ACC112 (cell line): ENCODE measurements around the gene LPP.

Experiments
- H2AFZ ChIP-seq: fragments of 200-600 bp; sonication (generic); one replicate; pipeline ENCODE4 v1.6.0; 2017; ENCODE audit warnings: antibody characterized with exemption, low read length; ENCODE audit not compliant: unreplicated experiment
- H3K27ac ChIP-seq: fragments of 200-600 bp; sonication (generic); 2 replicates; pipeline ENCODE4 v1.5.1; 2014; ENCODE audit warnings: low read depth, mild to moderate bottlenecking, antibody characterized with exemption, low read length, moderate library complexity
- H3K27me3 ChIP-seq: fragments of 200-600 bp; sonication (generic); 2 replicates; pipeline ENCODE4 v1.6.1; 2014; ENCODE audit warnings: mild to moderate bottlenecking, antibody characterized with exemption, low read length, moderate library complexity, mixed read lengths; ENCODE audit not compliant: insufficient read depth
- H3K36me3 ChIP-seq: fragments of 200-600 bp; sonication (generic); 2 replicates; pipeline ENCODE4 v1.6.1; 2016; ENCODE audit warnings: mild to moderate bottlenecking, antibody characterized with exemption, low read length, moderate library complexity, mixed read lengths; ENCODE audit not compliant: insufficient read depth
- H3K4me1 ChIP-seq: fragments of 200-600 bp; sonication (generic); one replicate; pipeline ENCODE4 v1.6.1; 2016; ENCODE audit warnings: low read length, mixed read lengths; ENCODE audit not compliant: insufficient read depth, unreplicated experiment, control insufficient read depth
- H3K4me3 ChIP-seq: fragments of 200-600 bp; sonication (generic); 2 replicates; pipeline ENCODE4 v1.5.1; 2014; ENCODE audit warnings: mild to moderate bottlenecking, low read depth, low read length
- H3K79me2 ChIP-seq: fragments of 200-600 bp; sonication (generic); one replicate; pipeline ENCODE4 v1.6.0; 2016; ENCODE audit warnings: low read length; ENCODE audit not compliant: control insufficient read depth, unreplicated experiment, insufficient read depth

LPP gene

DNA sequence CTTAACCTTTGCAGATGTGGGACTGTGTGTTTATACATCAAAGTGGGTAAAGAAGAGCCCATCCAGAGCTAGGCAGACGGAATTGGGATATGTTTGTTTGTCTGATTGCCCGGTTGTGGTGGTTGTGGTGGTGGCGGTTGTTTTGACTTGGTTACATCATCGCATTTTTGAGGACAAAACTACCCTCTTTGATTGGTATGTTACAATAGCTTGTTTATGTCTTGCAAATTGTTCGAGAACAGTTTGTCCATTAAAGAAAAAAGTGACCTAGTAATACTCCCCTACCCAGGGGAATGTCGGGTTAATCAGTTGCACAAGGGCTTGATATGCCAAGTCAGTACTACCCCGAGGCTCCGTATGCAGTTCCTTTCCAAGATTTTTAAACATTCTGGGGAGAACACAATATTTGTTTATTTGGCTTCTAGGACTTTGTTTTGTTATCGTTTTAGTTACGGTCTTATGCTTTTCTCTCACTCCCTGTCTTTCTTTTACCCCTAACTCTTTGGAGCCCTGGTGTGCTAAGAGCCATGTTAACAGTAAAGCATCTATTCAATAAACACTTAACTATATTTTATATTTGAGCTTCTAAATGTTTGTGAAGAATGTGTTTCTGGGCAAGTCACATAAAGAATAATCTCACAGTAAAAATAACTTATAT lies 315.4 kb downstream of the LPP start:
- H3K27me3 ChIP-seq, result no peaks in the 10 kb centered on the region
- H3K27ac ChIP-seq, result peak overlapping the region; percentile 93
- no peaks in the 10 kb centered on the region for H3K79me2 ChIP-seq
- peaks cover 21% of the 10 kb centered on the region for H3K4me1 ChIP-seq
- H3K4me3 ChIP-seq, result no peak overlapping the region
- peaks cover 12% of the 10 kb centered on the region for H3K36me3 ChIP-seq
- H2AFZ ChIP-seq, result no peak overlapping the region

GRCh38 chr3:188470508-188471130 lies 316.7 kb downstream of the LPP start:
- Histone ChIP-seq H3K27ac (no peak overlapping the region; the same call in 1 of the 2 replicates), H3K4me3 (no peak overlapping the region), H3K79me2 (no peaks in the 10 kb centered on the region), H3K4me1 (peaks cover 21% of the 10 kb centered on the region), H3K27me3 (no peaks in the 10 kb centered on the region), H3K36me3 (peaks cover 12% of the 10 kb centered on the region), H2AFZ (no peak overlapping the region)

DNA sequence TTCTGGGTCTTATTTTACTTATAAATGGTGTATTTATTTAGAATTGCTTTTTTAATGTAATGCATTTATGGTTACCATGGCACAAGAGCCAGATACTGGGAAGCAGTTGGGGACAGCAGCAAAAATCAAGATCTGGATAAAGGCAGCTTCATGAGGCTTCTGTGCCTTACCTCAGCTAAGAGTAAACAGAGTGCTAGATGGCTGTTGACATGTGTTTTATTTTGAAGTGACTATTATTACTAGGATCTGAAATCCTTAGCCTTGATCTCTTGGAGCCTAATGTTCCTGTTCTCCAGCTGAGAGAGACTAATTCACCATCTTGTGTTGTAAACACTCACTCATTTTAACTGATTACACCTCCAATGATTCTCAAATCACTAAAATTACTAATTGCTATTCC lies 317.8 kb downstream of the LPP start:
- H3K36me3 ChIP-seq, result peaks cover 12% of the 10 kb centered on the region
- H3K79me2 ChIP-seq, result no peaks in the 10 kb centered on the region
- H3K4me3 ChIP-seq, result no peak overlapping the region
- H3K4me1 ChIP-seq, result peaks cover 21% of the 10 kb centered on the region
- H2AFZ ChIP-seq, result no peak overlapping the region
- H3K27ac ChIP-seq, result peak overlapping the region; percentile 32
- H3K27me3 ChIP-seq, result no peaks in the 10 kb centered on the region

GRCh38 chr3:188472336-188472735 lies 318.4 kb downstream of the LPP start:
- Histone ChIP-seq H3K36me3 (peaks cover 12% of the 10 kb centered on the region), H2AFZ (no peak overlapping the region), H3K4me1 (peaks cover 21% of the 10 kb centered on the region), H3K27me3 (no peaks in the 10 kb centered on the region), H3K79me2 (no peaks in the 10 kb centered on the region), H3K4me3 (no peak overlapping the region), H3K27ac (peak overlapping the region; percentile 43)

DNA sequence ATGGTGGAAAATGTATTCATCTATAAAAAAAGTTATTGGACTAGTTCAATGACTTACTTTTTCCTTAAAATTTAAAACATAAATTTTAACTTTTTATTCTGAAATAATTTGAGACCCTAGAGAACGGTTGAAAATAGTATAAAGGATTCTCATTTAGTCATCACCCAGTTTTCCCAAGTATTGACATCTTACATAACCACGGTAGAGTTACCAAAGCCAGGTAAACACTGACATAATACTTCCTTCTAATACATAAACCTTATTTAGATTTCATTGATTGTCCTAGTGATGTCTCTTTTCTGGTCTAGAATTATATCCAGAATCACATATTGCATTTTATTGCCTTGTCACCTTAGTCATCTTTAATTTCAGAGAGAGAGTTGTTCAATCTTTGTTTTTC lies 319.1 kb downstream of the LPP start:
- H3K4me3 ChIP-seq, result no peak overlapping the region
- H3K4me1 ChIP-seq, result peaks cover 17% of the 10 kb centered on the region
- no peaks in the 10 kb centered on the region for H3K27me3 ChIP-seq
- peaks cover 9% of the 10 kb centered on the region for H3K36me3 ChIP-seq
- H2AFZ ChIP-seq, result no peak overlapping the region
- 0 out of 2 replicates have a peak overlapping the region, but pooled peaks have one; percentile 43 for H3K27ac ChIP-seq
- no peaks in the 10 kb centered on the region for H3K79me2 ChIP-seq

DNA sequence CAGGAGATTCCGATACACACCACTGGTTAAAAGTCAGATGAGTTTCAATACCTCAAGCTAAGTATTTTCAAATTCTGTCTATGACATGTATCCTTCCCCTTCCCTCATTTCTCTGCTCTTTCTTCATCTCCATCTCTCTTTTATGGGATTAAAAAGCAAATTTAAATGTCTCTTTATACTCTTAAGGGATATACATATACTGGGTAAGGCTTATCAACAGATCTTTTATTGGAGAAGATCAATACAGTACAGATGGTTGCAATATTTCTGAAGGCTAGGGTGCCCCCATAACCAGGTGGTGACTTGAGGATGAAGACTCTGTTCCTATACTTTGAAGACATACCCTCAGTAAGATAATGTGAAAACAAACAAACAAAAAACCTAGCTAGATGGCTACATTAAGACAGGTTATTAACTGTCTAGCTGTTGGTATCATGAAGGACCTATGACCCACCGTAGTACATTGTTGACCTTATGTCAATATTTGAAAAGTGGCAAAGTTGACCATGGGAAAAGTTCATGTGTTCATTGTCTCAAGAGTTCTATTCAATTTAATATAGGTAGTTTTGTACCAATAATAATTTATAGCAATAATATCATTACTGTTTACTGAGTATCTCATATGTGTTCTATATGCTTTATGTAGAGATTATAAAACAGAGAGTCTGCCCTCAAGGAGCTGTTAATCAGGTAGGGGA lies 319.8 kb downstream of the LPP start:
- H2AFZ ChIP-seq, result no peak overlapping the region
- H3K79me2 ChIP-seq, result no peaks in the 10 kb centered on the region
- peaks cover 9% of the 10 kb centered on the region for H3K36me3 ChIP-seq
- no peak overlapping the region for H3K27ac ChIP-seq
- no peaks in the 10 kb centered on the region for H3K27me3 ChIP-seq
- no peak overlapping the region for H3K4me3 ChIP-seq
- H3K4me1 ChIP-seq, result peaks cover 12% of the 10 kb centered on the region

- Histone ChIP-seq H3K27ac (no peak overlapping the region), H3K36me3 (no peaks in the 10 kb centered on the region), H2AFZ (no peak overlapping the region), H3K4me3 (no peak overlapping the region), H3K79me2 (no peaks in the 10 kb centered on the region), H3K4me1 (peaks cover 9% of the 10 kb centered on the region), H3K27me3 (no peaks in the 10 kb centered on the region)
Observed at GRCh38 chr3:188476935-188477334, 323.0 kb downstream of the LPP start.

DNA sequence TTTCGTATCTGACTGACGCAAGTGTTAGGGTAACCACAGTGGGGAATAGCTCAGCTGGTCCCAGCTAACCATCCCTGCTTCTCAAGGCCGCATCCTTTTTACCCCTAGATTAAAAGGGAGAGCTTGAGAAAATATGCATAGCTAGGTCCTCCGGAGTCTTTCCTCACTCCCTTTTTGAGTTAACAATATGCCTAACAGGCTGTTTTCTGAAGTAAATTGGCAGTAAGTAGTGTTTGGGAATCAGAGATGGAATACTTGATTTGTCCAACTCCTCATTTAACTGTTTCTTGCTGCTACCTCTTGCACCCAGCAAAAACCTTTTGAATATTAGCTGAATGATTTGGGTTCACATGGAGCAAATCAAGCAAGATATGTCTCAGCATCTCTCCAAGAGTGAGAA lies 326.1 kb downstream of the LPP start:
- Histone ChIP-seq H2AFZ (no peak overlapping the region), H3K4me3 (no peak overlapping the region), H3K79me2 (no peaks in the 10 kb centered on the region), H3K27ac (no peak overlapping the region), H3K4me1 (no peaks in the 10 kb centered on the region), H3K36me3 (peaks cover 10% of the 10 kb centered on the region), H3K27me3 (no peaks in the 10 kb centered on the region)

DNA sequence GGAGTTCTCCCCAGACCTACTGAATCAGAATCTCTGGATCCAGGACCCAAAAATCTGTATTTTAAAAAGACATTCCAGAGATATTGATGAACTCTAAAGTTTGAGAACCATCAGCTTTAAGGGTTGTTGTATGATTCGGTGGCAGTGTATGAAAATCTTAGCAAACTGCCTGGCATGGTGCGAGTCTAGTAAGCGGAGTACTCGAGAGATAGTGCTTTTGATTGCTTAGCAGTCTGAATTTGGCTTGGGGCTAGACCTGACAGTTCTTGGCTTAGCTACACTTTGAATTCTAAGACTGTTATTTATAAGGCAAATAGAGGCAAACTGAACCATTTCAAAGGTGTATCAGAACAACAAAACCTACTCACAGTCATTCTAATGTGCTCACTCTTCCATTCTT lies 329.0 kb downstream of the LPP start:
- Histone ChIP-seq H3K4me3 (no peak overlapping the region), H3K79me2 (no peaks in the 10 kb centered on the region), H3K27ac (no peak overlapping the region), H3K36me3 (peaks cover 22% of the 10 kb centered on the region), H3K27me3 (no peaks in the 10 kb centered on the region), H3K4me1 (peaks cover 12% of the 10 kb centered on the region), H2AFZ (no peak overlapping the region)

GRCh38 chr3:188486126-188486525 lies 332.2 kb downstream of the LPP start:
- H3K36me3 ChIP-seq, result peaks cover 27% of the 10 kb centered on the region
- H3K4me3 ChIP-seq, result peak overlapping the region; percentile 56; the same call in 1 of the 2 replicates
- no peaks in the 10 kb centered on the region for H3K79me2 ChIP-seq
- H3K27ac ChIP-seq, result peak overlapping the region; percentile 87
- H3K4me1 ChIP-seq, result peaks cover 29% of the 10 kb centered on the region
- no peaks in the 10 kb centered on the region for H3K27me3 ChIP-seq
- H2AFZ ChIP-seq, result no peak overlapping the region

- H2AFZ ChIP-seq, result no peak overlapping the region
- peaks cover 27% of the 10 kb centered on the region for H3K36me3 ChIP-seq
- no peaks in the 10 kb centered on the region for H3K79me2 ChIP-seq
- no peak overlapping the region for H3K4me3 ChIP-seq
- H3K4me1 ChIP-seq, result peaks cover 37% of the 10 kb centered on the region
- H3K27me3 ChIP-seq, result no peaks in the 10 kb centered on the region
- peak overlapping the region; percentile 87 for H3K27ac ChIP-seq
Observed at GRCh38 chr3:188486952-188487351, 333.0 kb downstream of the LPP start.
